Esophagus squamous epithelium (tissue), 5 donors: ENCODE results near the gene RNF112. TPM values are rescaled to one million over a fixed set of nuclear protein-coding genes. Genes with fewer than 3 reads are reported as not detected.
A peak's percentile ranks its signal among the peaks of the same experiment; 100 is the strongest.

Experiments
- DNase-seq: peaks from one replicate; lab custom pipeline; 2025; lab: John Stamatoyannopoulos, UW
- H3K27ac ChIP-seq, 4 donors: fragments of 200-600 bp; sonication (generic); one replicate each; pipeline ENCODE4 v1.5.1; 2016 to 2019; ENCODE audit warnings: mild to moderate bottlenecking in 1 of 4
- H3K27me3 ChIP-seq, 4 donors: fragments of 200-600 bp; sonication (generic); 1 replicate in 3 of 4; 2 replicates in 1 of 4; pipeline versions ENCODE4 v1.5.1 to v1.6.0; 2017 to 2021; ENCODE audit warnings: antibody characterized with exemption in 1 of 4
- H3K36me3 ChIP-seq, 3 donors: fragments of 200-600 bp; sonication (generic); one replicate each; pipeline ENCODE4 v1.5.1; 2016 to 2019
- H3K4me1 ChIP-seq, 3 donors: fragments of 200-600 bp; sonication (generic); one replicate each; pipeline ENCODE4 v1.5.1; 2017 to 2019
- H3K4me3 ChIP-seq, 4 donors: fragments of 200-600 bp; sonication (generic); 1 replicate in 3 of 4; 2 replicates in 1 of 4; pipeline ENCODE4 v1.5.1; 2016 to 2019; ENCODE audit warnings: mild to moderate bottlenecking in 2 of 4, moderate library complexity in 1 of 4
- H3K9me3 ChIP-seq, 3 donors: fragments of 200-600 bp; sonication (generic); one replicate each; pipeline ENCODE4 v1.5.1; 2016 to 2019
- POLR2A ChIP-seq, 4 donors: fragments of 450-650 bp; IDR thresholded peaks; one replicate each; pipeline ENCODE4 v1.6.1; 2017; ENCODE audit warnings: antibody characterized with exemption in 4 of 4, mild to moderate bottlenecking in 4 of 4, moderate library complexity in 3 of 4
- WGBS, 2 donors: methylation state at CpG; one replicate each; pipeline ENCODE4 v1.1.5; 2018; 5-methylcytosine and 5-hydroxymethylcytosine counted together
- intact Hi-C: fragments of 100-400 bp; cut with DNase I; formaldehyde crosslinking; loops from one replicate; pipeline ENCODE4 v1.15.0; 2022
- total RNA-seq, 4 donors: library from RNA; depleted of rRNA; stranded (reverse); fragments of >200 nt; gene quantifications; one replicate each; pipeline ENCODE4 v1.1.0, GENCODE V29; 2016
- TF ChIP-seq, protein P1 (sequence below), 6 experiments: fragments of 450-650 bp in 4 of 6; fragments of 200-600 bp in 2 of 6; sonication (generic) in 2 of 6; IDR thresholded peaks; one replicate each; pipeline ENCODE4 v1.5.1; 2016 to 2019; ENCODE audit warnings: antibody characterized with exemption in 6 of 6, mild to moderate bottlenecking in 4 of 6, moderate library complexity in 4 of 6
- donor health status: DM: yes; HTN: yes; CAD: no.

RNF112 gene
- total RNA-seq, 4 donors from 2014 or later = 0.45 to 1.5 (median 0.92) TPM; not detected in 1

- Histone ChIP-seq H3K27ac (no peak overlapping the region), H3K27me3 (peaks cover 0 to 17% (median 0%) of the 10 kb centered on the region in 4 donors), H3K4me3 (no peak overlapping the region), H3K36me3 (no peaks in the 10 kb centered on the region), H3K9me3 (no peaks in the 10 kb centered on the region), H3K4me1 (peaks cover 0 to 34% (median 21%) of the 10 kb centered on the region in 3 donors)
- TF ChIP-seq, protein P1, sequence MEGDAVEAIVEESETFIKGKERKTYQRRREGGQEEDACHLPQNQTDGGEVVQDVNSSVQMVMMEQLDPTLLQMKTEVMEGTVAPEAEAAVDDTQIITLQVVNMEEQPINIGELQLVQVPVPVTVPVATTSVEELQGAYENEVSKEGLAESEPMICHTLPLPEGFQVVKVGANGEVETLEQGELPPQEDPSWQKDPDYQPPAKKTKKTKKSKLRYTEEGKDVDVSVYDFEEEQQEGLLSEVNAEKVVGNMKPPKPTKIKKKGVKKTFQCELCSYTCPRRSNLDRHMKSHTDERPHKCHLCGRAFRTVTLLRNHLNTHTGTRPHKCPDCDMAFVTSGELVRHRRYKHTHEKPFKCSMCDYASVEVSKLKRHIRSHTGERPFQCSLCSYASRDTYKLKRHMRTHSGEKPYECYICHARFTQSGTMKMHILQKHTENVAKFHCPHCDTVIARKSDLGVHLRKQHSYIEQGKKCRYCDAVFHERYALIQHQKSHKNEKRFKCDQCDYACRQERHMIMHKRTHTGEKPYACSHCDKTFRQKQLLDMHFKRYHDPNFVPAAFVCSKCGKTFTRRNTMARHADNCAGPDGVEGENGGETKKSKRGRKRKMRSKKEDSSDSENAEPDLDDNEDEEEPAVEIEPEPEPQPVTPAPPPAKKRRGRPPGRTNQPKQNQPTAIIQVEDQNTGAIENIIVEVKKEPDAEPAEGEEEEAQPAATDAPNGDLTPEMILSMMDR (IDR thresholded peaks at IDR 0.05) = no peak
- TF ChIP-seq POLR2A (IDR thresholded peaks at IDR 0.05) = no peak
- intact Hi-C loops = no loop called here
- WGBS, 2 donors = 59 to 71% methylated on average over 5 to 9 of the region's 13 CpGs
- DNase-seq = no peak
Measured at GRCh38 chr17:19415311-19415710, 4.3 kb downstream of the RNF112 start.

DNA sequence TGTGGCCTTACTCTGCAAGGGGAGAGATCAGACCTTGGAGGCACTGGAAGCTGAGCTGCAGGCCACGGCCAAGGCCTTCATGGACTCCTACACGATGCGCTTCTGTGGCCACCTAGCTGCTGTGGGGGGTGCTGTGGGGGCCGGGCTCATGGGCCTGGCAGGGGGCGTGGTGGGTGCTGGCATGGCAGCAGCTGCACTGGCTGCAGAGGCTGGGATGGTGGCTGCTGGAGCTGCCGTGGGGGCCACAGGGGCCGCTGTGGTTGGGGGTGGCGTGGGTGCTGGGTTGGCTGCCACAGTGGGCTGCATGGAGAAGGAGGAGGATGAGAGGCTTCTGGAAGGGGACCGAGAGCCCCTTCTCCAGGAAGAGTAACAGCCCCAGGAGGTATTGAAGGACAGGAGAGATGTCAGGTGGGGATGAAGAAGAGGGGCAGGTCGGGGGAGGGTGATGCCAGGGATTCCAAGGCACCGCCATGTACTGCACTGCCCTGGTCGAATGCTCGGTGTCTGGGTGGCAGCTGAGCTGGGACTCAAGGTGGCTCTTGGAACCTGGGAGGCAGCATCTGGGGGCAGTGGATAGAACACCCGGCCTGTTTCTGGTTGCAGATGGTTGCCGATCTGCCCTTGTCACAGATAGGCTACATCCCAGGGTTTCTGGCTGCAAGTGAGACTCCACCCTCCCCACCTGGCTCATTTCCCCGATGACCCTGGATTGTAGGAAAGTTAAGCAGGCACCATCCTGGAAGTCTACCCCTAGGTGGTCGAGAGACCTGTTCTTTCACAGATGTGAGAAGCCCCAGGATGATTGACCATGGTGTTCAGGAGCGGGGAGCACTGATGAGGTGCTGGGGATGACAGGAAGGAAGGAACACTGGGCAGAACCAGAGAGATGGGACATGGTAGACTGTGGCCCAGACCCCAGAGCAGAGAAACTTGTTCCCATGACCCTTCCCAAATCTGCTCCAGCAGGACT is 5.1 kb downstream of the RNF112 start:
- intact Hi-C loops = no loop called here
- Histone ChIP-seq H3K4me1 (peaks cover 0 to 26% (median 18%) of the 10 kb centered on the region in 3 donors), H3K27me3 (peaks cover 0 to 17% (median 0%) of the 10 kb centered on the region in 4 donors), H3K4me3 (no peak overlapping the region), H3K9me3 (no peaks in the 10 kb centered on the region), H3K27ac (no peak overlapping the region), H3K36me3 (no peaks in the 10 kb centered on the region)
- WGBS, 2 donors = 88 to 93% methylated on average over 8 to 10 of the region's 18 CpGs
- TF ChIP-seq POLR2A (IDR thresholded peaks at IDR 0.05) = no peak
- TF ChIP-seq, protein P1 (IDR thresholded peaks at IDR 0.05) = no peak
- DNase-seq = no peak

- WGBS, 2 donors = 40 to 48% methylated on average over 1 to 3 of the region's 3 CpGs
- DNase-seq = no peak
- Histone ChIP-seq H3K4me1 (peaks cover 0 to 18% (median 16%) of the 10 kb centered on the region in 3 donors), H3K4me3 (no peak overlapping the region), H3K27ac (peak overlapping the region in 2 of 4 donors; percentile 61 to 73), H3K9me3 (no peaks in the 10 kb centered on the region), H3K27me3 (peaks cover 0 to 16% (median 0%) of the 10 kb centered on the region in 4 donors), H3K36me3 (no peaks in the 10 kb centered on the region)
- intact Hi-C loops = no loop called here
- TF ChIP-seq, protein P1 (IDR thresholded peaks at IDR 0.05) = no peak
- no peak for TF ChIP-seq POLR2A (IDR thresholded peaks at IDR 0.05)
Measured at GRCh38 chr17:19417611-19418010, 6.6 kb downstream of the RNF112 start.

DNA sequence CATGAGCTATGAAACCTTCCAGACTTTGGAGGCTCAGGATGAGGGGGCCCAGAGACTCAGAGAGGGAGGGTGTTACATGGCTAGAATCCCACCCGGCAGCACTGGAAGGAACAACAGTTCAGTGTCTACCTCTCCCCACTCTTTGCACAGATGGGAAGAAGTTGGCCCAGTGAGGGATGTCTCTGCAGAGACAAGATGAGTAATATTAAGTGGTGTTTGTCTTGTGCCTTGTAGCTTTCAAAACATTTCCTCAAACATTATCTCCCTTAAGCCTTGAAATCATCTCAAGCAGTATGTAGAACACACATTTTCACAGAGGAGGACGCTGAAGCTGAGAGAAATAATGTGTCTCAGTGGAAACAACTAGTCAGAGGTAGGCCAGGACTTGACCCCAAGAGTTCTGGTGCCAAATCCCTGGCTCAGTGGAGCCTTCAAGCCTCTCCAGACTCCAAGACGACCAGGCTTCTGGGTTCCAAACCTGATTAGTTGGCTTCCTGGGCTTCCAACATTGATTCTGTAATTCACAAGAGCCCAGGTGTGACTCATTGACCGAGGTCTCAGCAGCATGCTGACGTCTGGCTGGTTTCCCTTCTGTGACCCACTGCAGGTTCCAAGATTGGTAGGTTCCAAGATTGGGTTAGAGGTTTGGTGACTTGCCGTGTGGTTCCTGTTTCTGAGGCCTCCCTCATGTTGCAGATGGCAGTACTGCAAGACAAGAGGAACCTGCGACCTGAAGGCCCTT is 7.4 kb downstream of the RNF112 start:
- H3K36me3 ChIP-seq = no peaks in the 10 kb centered on the region
- no peak overlapping the region for H3K4me3 ChIP-seq
- TF ChIP-seq, protein P1 (IDR thresholded peaks at IDR 0.05) = no peak
- TF ChIP-seq POLR2A (IDR thresholded peaks at IDR 0.05) = no peak
- peaks cover 0 to 10% (median 0%) of the 10 kb centered on the region in 4 donors for H3K27me3 ChIP-seq
- H3K9me3 ChIP-seq = no peaks in the 10 kb centered on the region
- 35 to 37% methylated on average over 7 of the region's 7 CpGs for WGBS, 2 donors
- H3K27ac ChIP-seq = peak overlapping the region in 3 of 4 donors; percentile 14 to 73 (median 61)
- no peak for DNase-seq
- peaks cover 0 to 18% (median 16%) of the 10 kb centered on the region in 3 donors for H3K4me1 ChIP-seq
- intact Hi-C loops = no loop called here
